22Rv1 (cell line): ENCODE measurements around the gene SLC12A7.

ENCODE experiments used
- ZFX ChIP-seq: fragments of 450-650 bp; IDR thresholded peaks from 2 replicates; pipeline ENCODE4 v1.6.1; 2017; ENCODE audit warnings: antibody characterized with exemption, borderline replicate concordance
- TF ChIP-seq, protein P1 (sequence below): fragments of 450-650 bp; IDR thresholded peaks from 2 replicates; pipeline ENCODE4 v1.5.1; 2017; ENCODE audit warnings: mild to moderate bottlenecking

DNA sequence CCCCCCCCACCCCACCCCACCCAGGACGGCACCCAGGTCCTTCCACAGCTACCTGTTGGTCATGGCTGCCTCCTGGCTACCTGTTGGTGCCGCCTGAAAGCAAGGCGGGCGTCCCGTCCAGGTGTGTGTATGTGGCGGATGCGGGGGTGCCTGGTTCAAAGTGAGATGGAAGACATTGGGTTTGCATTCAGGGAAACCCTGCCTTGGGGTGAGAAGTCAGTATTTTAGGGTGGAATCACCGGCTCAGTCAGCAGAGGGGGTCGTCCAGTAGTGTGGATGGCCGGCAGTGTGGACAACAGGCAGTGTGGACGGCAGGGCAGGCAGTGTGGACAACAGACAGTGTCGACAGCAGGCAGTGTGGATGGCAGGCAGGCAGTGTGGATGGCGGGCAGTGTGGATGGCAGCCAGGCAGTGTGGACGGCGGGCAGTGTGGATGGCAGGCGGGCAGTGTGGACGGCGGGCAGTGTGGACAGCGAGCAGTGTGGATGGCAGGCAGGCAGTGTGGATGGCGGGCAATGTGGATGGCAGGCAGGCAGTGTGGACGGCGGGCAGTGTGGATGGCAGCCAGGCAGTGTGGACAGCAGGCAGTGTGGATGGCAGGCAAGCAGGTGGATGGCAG lies 75.2 kb downstream of the SLC12A7 start:
- TF ChIP-seq, protein P1, sequence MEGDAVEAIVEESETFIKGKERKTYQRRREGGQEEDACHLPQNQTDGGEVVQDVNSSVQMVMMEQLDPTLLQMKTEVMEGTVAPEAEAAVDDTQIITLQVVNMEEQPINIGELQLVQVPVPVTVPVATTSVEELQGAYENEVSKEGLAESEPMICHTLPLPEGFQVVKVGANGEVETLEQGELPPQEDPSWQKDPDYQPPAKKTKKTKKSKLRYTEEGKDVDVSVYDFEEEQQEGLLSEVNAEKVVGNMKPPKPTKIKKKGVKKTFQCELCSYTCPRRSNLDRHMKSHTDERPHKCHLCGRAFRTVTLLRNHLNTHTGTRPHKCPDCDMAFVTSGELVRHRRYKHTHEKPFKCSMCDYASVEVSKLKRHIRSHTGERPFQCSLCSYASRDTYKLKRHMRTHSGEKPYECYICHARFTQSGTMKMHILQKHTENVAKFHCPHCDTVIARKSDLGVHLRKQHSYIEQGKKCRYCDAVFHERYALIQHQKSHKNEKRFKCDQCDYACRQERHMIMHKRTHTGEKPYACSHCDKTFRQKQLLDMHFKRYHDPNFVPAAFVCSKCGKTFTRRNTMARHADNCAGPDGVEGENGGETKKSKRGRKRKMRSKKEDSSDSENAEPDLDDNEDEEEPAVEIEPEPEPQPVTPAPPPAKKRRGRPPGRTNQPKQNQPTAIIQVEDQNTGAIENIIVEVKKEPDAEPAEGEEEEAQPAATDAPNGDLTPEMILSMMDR: no peak
- TF ChIP-seq ZFX: no peak
